Measurements from ENCODE around the gene BAIAP2L1.

DNA sequence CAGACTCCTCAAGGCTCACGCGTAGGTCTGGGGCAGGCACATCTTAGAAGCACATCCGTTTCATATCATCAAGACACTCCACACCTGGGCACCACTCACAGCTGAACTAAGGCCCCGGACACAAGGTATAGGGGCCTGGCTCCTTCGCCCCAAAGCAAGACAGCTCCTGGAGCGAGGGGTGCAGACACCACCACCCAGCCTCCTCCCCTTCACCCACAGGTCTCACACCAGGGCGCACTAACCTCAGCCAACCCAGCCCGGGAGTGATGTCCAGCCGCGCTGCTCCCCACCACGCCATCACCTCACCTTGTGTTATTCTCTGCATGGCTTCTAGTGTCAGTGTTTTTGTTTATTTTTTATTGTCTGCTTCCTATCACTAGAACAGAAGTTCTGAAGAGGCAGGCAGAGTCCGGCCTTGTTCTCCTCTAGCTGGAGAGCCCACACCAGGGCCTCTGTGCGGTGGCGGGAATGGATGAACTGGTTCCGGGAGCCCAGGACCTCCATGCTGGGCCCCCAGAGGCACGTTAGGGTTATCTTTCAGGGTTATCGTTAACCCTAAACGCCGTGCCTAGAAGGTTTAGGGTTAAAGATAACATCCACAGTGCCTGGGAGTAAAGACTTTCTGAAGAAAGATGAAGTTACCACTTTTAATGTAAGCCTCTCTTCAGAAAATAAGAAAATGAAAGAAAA is 97.6 kb downstream of the BAIAP2L1 start:
- TF ChIP-seq CTCF (IDR thresholded peaks at IDR 0.05) (no peak), POLR2A (IDR thresholded peaks at IDR 0.05) (no peak)

Data from right lobe of liver (tissue), 4 donors.